Sigmoid colon (tissue), 7 donors: ENCODE results near the gene ABHD12. TPM values are rescaled to one million over a fixed set of nuclear protein-coding genes. Genes with fewer than 3 reads are reported as not detected.

ENCODE experiments used
- DNase-seq: peaks from one replicate; pipeline ENCODE4 v3.0.0-alpha.2; 2019
- H3K27ac ChIP-seq, 4 donors: fragments of 200-600 bp; sonication (generic); one replicate each; pipeline ENCODE4 v1.5.1; 2016 to 2019; ENCODE audit warnings: mild to moderate bottlenecking in 1 of 4
- H3K27me3 ChIP-seq, 3 donors: fragments of 200-600 bp; sonication (generic); one replicate each; pipeline ENCODE4 v1.5.1; 2019; ENCODE audit warnings: mild to moderate bottlenecking in 1 of 3
- H3K36me3 ChIP-seq, 4 donors: fragments of 200-600 bp; sonication (generic); one replicate each; pipeline ENCODE4 v1.5.1; 2016 to 2019
- H3K4me1 ChIP-seq, 4 donors: fragments of 200-600 bp; sonication (generic); one replicate each; pipeline ENCODE4 v1.5.1; 2017 to 2019
- H3K4me3 ChIP-seq, 4 donors: fragments of 200-600 bp; sonication (generic); one replicate each; pipeline ENCODE4 v1.5.1; 2017 to 2019; ENCODE audit warnings: mild to moderate bottlenecking in 2 of 4, moderate library complexity in 1 of 4
- H3K9me3 ChIP-seq, 4 donors: fragments of 200-600 bp in 3 of 4; sonication (generic) in 3 of 4; one replicate each; pipeline versions ENCODE4 v1.5.1 to v1.6.1; 2013 to 2019
- CTCF ChIP-seq, 4 experiments: fragments of 450-650 bp in 3 of 4; fragments of 200-600 bp in 1 of 4; IDR thresholded peaks; one replicate each; pipeline ENCODE4 v1.5.1; 2016 to 2019; ENCODE audit warnings: antibody characterized with exemption in 4 of 4, mild to moderate bottlenecking in 3 of 4, moderate library complexity in 2 of 4
- EP300 ChIP-seq, 4 donors: sonication (generic); formaldehyde crosslinking; IDR thresholded peaks; one replicate each; pipeline ENCODE4 v1.6.1; 2017; ENCODE audit warnings: antibody characterized with exemption in 4 of 4
- POLR2A ChIP-seq, 2 donors: fragments of 450-650 bp; IDR thresholded peaks; one replicate each; pipeline ENCODE4 v1.6.1; 2016; ENCODE audit warnings: antibody characterized with exemption in 2 of 2, mild to moderate bottlenecking in 2 of 2, moderate library complexity in 2 of 2
- POLR2AphosphoS5 ChIP-seq, 4 donors: sonication (generic); formaldehyde crosslinking; IDR thresholded peaks; one replicate each; pipeline ENCODE4 v1.6.1; 2017; ENCODE audit warnings: antibody characterized with exemption in 4 of 4
- WGBS, 2 donors: extraction: QIAGEN DNeasy Blood & Tissue Kit; methylation state at CpG; one replicate each; pipeline ENCODE4 v1.1.7; 2013; 5-methylcytosine and 5-hydroxymethylcytosine counted together
- intact Hi-C: fragments of 100-400 bp; cut with DNase I; formaldehyde crosslinking; loops from one replicate; pipeline ENCODE4 v1.15.1; 2023
- polyA plus RNA-seq, 3 donors: library from polyadenylated mRNA; stranded (reverse); fragments of 200-250 nt; gene quantifications; one replicate each; pipeline ENCODE4 v1.2.3, GENCODE V29; 2013
- total RNA-seq, 4 donors: library from RNA; depleted of rRNA; stranded (reverse); fragments of >200 nt; gene quantifications; one replicate each; pipeline ENCODE4 v1.1.0, GENCODE V29; 2016
- donor health status: healthy with polysubstance abuse.
- donor health status: Bipolar disorder and iron deficiency.
- donor health status: healthy.

The ABHD12 gene
- total and polyA plus RNA-seq, 7 donors: 18.9 to 49.0 (median 35.7) TPM

- Histone ChIP-seq H3K9me3 (no peaks in the 10 kb centered on the region), H3K4me1 (no peaks in the 10 kb centered on the region), H3K27me3 (no peaks in the 10 kb centered on the region), H3K4me3 (no peak overlapping the region), H3K27ac (no peak overlapping the region), H3K36me3 (no peaks in the 10 kb centered on the region)
- intact Hi-C loops: no loop called here
- 95 to 97% methylated on average over 2 of the region's 2 CpGs for WGBS, 2 donors
- TF ChIP-seq CTCF (IDR thresholded peaks at IDR 0.05) (no peak), EP300 (IDR thresholded peaks at IDR 0.05) (no peak), POLR2A (IDR thresholded peaks at IDR 0.05) (no peak), POLR2AphosphoS5 (IDR thresholded peaks at IDR 0.05) (no peak)
- no peak for DNase-seq
Observed at GRCh38 chr20:25369971-25370370, 20.7 kb downstream of the ABHD12 start.

- WGBS, 2 donors: 93 to 97% methylated on average over 8 of the region's 8 CpGs
- no peaks in the 10 kb centered on the region for H3K27me3 ChIP-seq
- no peak for DNase-seq
- no peaks in the 10 kb centered on the region for H3K36me3 ChIP-seq
- no peaks in the 10 kb centered on the region for H3K9me3 ChIP-seq
- no peaks in the 10 kb centered on the region for H3K4me1 ChIP-seq
- TF ChIP-seq POLR2A (IDR thresholded peaks at IDR 0.05) (no peak), EP300 (IDR thresholded peaks at IDR 0.05) (no peak), POLR2AphosphoS5 (IDR thresholded peaks at IDR 0.05) (no peak), CTCF (IDR thresholded peaks at IDR 0.05) (no peak)
- intact Hi-C loops: no loop called here
- H3K27ac ChIP-seq: no peak overlapping the region
- H3K4me3 ChIP-seq: no peak overlapping the region
Observed at GRCh38 chr20:25369529-25369928, 21.1 kb downstream of the ABHD12 start.

- Histone ChIP-seq H3K27ac (no peak overlapping the region), H3K36me3 (no peaks in the 10 kb centered on the region), H3K4me3 (no peak overlapping the region), H3K9me3 (no peaks in the 10 kb centered on the region), H3K4me1 (no peaks in the 10 kb centered on the region), H3K27me3 (no peaks in the 10 kb centered on the region)
- intact Hi-C loops: no loop called here
- TF ChIP-seq EP300 (IDR thresholded peaks at IDR 0.05) (no peak), CTCF (IDR thresholded peaks at IDR 0.05) (no peak), POLR2A (IDR thresholded peaks at IDR 0.05) (no peak), POLR2AphosphoS5 (IDR thresholded peaks at IDR 0.05) (no peak)
- 96% methylated on average over 5 of the region's 5 CpGs for whole genome bisulfite sequencing, 2 donors
- DNase-seq: no peak
Observed at GRCh38 chr20:25368976-25369375, 21.7 kb downstream of the ABHD12 start.

- H3K27ac ChIP-seq: no peak overlapping the region
- H3K9me3 ChIP-seq: no peaks in the 10 kb centered on the region
- DNase-seq: no peak
- no peak for TF ChIP-seq CTCF (IDR thresholded peaks at IDR 0.05)
- TF ChIP-seq POLR2A (IDR thresholded peaks at IDR 0.05): no peak
- TF ChIP-seq POLR2AphosphoS5 (IDR thresholded peaks at IDR 0.05): no peak
- no peak for TF ChIP-seq EP300 (IDR thresholded peaks at IDR 0.05)
- WGBS, 2 donors: 99% methylated on average over 10 of the region's 10 CpGs
- intact Hi-C loops: no loop called here
- H3K36me3 ChIP-seq: no peaks in the 10 kb centered on the region
- no peak overlapping the region for H3K4me3 ChIP-seq
- H3K27me3 ChIP-seq: no peaks in the 10 kb centered on the region
- no peaks in the 10 kb centered on the region for H3K4me1 ChIP-seq
Observed at GRCh38 chr20:25368526-25368925, 22.1 kb downstream of the ABHD12 start.
